ENCODE data around the gene POGLUT2. TPM values are rescaled to one million over a fixed set of nuclear protein-coding genes. Genes with fewer than 3 reads are reported as not detected.
A peak's percentile ranks its signal among the peaks of the same experiment; 100 is the strongest.

Gene POGLUT2
- total and polyA plus RNA-seq, 10 of the 15 experiments (the other 5 are each of a cell fraction or from before 2014, with no cell fraction given) = 2.9 to 11.3 (median 7.6) TPM

DNA sequence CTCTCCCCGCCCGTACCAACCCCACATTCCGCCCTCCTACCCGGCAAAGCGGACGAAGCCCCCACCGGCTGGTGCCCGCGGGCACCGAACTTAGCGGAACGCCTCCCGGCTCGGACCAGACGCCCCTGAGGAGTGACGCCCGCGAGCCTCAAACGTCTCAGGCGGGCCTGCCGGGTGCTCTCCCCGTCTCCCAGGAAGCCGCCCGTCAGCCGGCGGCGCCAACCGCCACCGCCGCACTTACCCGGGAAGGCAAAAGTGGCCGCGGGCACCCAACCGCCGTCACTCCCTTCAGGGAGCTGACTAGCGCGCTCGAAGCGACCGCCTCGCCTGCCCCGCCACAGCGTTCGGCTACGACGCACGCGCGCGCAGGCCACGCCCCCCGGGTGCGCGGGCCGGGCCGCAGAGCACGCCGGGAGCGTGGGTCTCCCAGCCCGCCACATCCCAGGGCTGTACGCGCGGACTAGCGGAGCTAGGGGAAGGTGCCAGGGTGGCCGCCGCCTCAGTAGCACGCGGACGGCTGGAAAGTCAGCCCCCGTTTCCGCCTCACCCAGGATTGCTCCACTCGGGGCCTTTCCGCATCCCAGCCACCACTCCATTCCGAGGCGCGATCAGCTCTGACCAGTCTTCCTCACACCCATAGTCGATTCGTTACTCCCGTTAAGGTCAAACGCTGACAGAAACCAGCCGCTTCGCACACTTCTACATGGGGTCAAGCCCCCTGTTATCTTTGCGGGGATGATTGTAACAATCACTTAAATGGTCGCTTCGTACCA lies 25.1 kb downstream of the POGLUT2 start, which contains the start of gene TEX30 (continued):
- TF ChIP-seq, protein P1, sequence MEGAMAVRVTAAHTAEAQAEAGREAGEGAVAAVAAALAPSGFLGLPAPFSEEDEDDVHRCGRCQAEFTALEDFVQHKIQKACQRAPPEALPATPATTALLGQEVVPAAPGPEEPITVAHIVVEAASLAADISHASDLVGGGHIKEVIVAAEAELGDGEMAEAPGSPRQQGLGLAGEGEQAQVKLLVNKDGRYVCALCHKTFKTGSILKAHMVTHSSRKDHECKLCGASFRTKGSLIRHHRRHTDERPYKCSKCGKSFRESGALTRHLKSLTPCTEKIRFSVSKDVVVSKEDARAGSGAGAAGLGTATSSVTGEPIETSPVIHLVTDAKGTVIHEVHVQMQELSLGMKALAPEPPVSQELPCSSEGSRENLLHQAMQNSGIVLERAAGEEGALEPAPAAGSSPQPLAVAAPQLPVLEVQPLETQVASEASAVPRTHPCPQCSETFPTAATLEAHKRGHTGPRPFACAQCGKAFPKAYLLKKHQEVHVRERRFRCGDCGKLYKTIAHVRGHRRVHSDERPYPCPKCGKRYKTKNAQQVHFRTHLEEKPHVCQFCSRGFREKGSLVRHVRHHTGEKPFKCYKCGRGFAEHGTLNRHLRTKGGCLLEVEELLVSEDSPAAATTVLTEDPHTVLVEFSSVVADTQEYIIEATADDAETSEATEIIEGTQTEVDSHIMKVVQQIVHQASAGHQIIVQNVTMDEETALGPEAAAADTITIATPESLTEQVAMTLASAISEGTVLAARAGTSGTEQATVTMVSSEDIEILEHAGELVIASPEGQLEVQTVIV (IDR thresholded peaks at IDR 0.05; ENCODE audit: borderline replicate concordance, partially characterized antibody) = no peak
- TF ChIP-seq GATAD2B (conservative IDR thresholded peaks at IDR 0.05; ENCODE audit: low read depth) = peak; percentile 57
- no peak for TF ChIP-seq ETV6 (conservative IDR thresholded peaks at IDR 0.05 in 1 of 2, IDR thresholded peaks at IDR 0.05 in 1 of 2; ENCODE audit: borderline replicate concordance in 1 of 2, low read depth in 1 of 2)
- no peak for TF ChIP-seq CBX3 (IDR thresholded peaks at IDR 0.05; ENCODE audit: borderline replicate concordance, low read depth)
- no peak for TF ChIP-seq PAX8 (IDR thresholded peaks at IDR 0.05)
- no peak for TF ChIP-seq SMAD1 (IDR thresholded peaks at IDR 0.05; ENCODE audit: low read depth, partially characterized antibody)
- TF ChIP-seq, protein P2, sequence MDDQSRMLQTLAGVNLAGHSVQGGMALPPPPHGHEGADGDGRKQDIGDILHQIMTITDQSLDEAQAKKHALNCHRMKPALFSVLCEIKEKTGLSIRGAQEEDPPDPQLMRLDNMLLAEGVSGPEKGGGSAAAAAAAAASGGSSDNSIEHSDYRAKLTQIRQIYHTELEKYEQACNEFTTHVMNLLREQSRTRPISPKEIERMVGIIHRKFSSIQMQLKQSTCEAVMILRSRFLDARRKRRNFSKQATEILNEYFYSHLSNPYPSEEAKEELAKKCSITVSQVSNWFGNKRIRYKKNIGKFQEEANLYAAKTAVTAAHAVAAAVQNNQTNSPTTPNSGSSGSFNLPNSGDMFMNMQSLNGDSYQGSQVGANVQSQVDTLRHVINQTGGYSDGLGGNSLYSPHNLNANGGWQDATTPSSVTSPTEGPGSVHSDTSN (IDR thresholded peaks at IDR 0.05; ENCODE audit: insufficient replicate concordance, low read depth, low read length) = no peak
- TF ChIP-seq CBFB (IDR thresholded peaks at IDR 0.05; ENCODE audit: low read depth) = 0 out of 2 replicates have a peak, but pooled peaks have one; percentile 25
- TF ChIP-seq, protein P3, sequence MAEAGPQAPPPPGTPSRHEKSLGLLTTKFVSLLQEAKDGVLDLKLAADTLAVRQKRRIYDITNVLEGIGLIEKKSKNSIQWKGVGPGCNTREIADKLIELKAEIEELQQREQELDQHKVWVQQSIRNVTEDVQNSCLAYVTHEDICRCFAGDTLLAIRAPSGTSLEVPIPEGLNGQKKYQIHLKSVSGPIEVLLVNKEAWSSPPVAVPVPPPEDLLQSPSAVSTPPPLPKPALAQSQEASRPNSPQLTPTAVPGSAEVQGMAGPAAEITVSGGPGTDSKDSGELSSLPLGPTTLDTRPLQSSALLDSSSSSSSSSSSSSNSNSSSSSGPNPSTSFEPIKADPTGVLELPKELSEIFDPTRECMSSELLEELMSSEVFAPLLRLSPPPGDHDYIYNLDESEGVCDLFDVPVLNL (IDR thresholded peaks at IDR 0.05; ENCODE audit: low read depth, low read length) = peak; percentile 67; the same call in 1 of the 2 replicates
- TF ChIP-seq SP1 (IDR thresholded peaks at IDR 0.05; ENCODE audit: low read depth, low read length) = peak; percentile 39
- TF ChIP-seq SREBF2 (IDR thresholded peaks at IDR 0.05; ENCODE audit: low read length) = no peak
- TF ChIP-seq SREBF1 (IDR thresholded peaks at IDR 0.05; ENCODE audit: low read length) = no peak
- TF ChIP-seq ZNF207 (IDR thresholded peaks at IDR 0.05; ENCODE audit: borderline replicate concordance) = peak; percentile 37; the same call in 1 of the 2 replicates
- peak; percentile 83 for TF ChIP-seq BACH1 (IDR thresholded peaks at IDR 0.05; ENCODE audit: borderline replicate concordance)
- TF ChIP-seq, protein P4, sequence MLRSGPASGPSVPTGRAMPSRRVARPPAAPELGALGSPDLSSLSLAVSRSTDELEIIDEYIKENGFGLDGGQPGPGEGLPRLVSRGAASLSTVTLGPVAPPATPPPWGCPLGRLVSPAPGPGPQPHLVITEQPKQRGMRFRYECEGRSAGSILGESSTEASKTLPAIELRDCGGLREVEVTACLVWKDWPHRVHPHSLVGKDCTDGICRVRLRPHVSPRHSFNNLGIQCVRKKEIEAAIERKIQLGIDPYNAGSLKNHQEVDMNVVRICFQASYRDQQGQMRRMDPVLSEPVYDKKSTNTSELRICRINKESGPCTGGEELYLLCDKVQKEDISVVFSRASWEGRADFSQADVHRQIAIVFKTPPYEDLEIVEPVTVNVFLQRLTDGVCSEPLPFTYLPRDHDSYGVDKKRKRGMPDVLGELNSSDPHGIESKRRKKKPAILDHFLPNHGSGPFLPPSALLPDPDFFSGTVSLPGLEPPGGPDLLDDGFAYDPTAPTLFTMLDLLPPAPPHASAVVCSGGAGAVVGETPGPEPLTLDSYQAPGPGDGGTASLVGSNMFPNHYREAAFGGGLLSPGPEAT (IDR thresholded peaks at IDR 0.05; ENCODE audit: low read depth) = no peak
- TF ChIP-seq NFIC (IDR thresholded peaks at IDR 0.05; ENCODE audit: low read depth, low read length) = no peak
- peak; percentile 39 for TF ChIP-seq CREM (IDR thresholded peaks at IDR 0.05; ENCODE audit: low read depth)
- TF ChIP-seq, protein P5, sequence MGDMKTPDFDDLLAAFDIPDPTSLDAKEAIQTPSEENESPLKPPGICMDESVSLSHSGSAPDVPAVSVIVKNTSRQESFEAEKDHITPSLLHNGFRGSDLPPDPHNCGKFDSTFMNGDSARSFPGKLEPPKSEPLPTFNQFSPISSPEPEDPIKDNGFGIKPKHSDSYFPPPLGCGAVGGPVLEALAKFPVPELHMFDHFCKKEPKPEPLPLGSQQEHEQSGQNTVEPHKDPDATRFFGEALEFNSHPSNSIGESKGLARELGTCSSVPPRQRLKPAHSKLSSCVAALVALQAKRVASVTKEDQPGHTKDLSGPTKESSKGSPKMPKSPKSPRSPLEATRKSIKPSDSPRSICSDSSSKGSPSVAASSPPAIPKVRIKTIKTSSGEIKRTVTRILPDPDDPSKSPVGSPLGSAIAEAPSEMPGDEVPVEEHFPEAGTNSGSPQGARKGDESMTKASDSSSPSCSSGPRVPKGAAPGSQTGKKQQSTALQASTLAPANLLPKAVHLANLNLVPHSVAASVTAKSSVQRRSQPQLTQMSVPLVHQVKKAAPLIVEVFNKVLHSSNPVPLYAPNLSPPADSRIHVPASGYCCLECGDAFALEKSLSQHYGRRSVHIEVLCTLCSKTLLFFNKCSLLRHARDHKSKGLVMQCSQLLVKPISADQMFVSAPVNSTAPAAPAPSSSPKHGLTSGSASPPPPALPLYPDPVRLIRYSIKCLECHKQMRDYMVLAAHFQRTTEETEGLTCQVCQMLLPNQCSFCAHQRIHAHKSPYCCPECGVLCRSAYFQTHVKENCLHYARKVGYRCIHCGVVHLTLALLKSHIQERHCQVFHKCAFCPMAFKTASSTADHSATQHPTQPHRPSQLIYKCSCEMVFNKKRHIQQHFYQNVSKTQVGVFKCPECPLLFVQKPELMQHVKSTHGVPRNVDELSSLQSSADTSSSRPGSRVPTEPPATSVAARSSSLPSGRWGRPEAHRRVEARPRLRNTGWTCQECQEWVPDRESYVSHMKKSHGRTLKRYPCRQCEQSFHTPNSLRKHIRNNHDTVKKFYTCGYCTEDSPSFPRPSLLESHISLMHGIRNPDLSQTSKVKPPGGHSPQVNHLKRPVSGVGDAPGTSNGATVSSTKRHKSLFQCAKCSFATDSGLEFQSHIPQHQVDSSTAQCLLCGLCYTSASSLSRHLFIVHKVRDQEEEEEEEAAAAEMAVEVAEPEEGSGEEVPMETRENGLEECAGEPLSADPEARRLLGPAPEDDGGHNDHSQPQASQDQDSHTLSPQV (IDR thresholded peaks at IDR 0.05) = no peak
- peak; percentile 72; the same call in 1 of the 2 replicates for TF ChIP-seq CBX5 (IDR thresholded peaks at IDR 0.05; ENCODE audit: low read depth)
